Cardiac muscle cell (in vitro differentiated cells and primary cell): ENCODE data around the gene CELF1. TPM values are rescaled to one million over a fixed set of nuclear protein-coding genes. Genes with fewer than 3 reads are reported as not detected.
"Not testable (repeated sequence)": the region's sequence is repeated elsewhere in the genome, so short reads cannot be mapped to it uniquely, and the experiment has no call there.

ENCODE experiments used
- DNase-seq, 2 donors: peaks; one replicate each; pipeline versions ENCODE4 v3.0.0 to v3.0.0-alpha.2; 2010 to 2017; ENCODE audit warnings: low read depth in 1 of 2, low spot score in 1 of 2
- H3K27ac ChIP-seq: fragments of 200-600 bp; sonication (generic); 2 replicates; pipeline ENCODE4 v1.5.1; 2016
- H3K27me3 ChIP-seq: fragments of 200-600 bp; sonication (generic); 2 replicates; pipeline ENCODE4 v1.6.0; 2016; ENCODE audit warnings: control low read depth
- H3K36me3 ChIP-seq: fragments of 200-600 bp; sonication (generic); 2 replicates; pipeline ENCODE4 v1.5.1; 2016; ENCODE audit warnings: control low read depth
- H3K4me1 ChIP-seq: fragments of 200-600 bp; sonication (generic); 2 replicates; pipeline ENCODE4 v1.8.1; 2017; ENCODE audit warnings: low read depth, mild to moderate bottlenecking, mixed run types
- H3K4me3 ChIP-seq: fragments of 200-600 bp; sonication (generic); 2 replicates; pipeline ENCODE4 v1.5.1; 2016; ENCODE audit warnings: mild to moderate bottlenecking
- H3K9me3 ChIP-seq: fragments of 200-600 bp; sonication (generic); 2 replicates; pipeline ENCODE4 v1.5.1; 2017; ENCODE audit warnings: low read depth, mild to moderate bottlenecking, control low read depth
- CTCF ChIP-seq: IDR thresholded peaks from 2 replicates; pipeline ENCODE4 v1.5.1; 2012; ENCODE audit warnings: low read depth, mild to moderate bottlenecking, low read length
- polyA plus RNA-seq: library from polyadenylated mRNA; unstranded; fragments of >200 nt; fragmentation: Nextera tagmentation; extraction: Ambion mirVana; gene quantifications from 2 replicates; pipeline ENCODE4 v1.2.1, GENCODE V29; 2016
- total RNA-seq: library from RNA; depleted of rRNA; stranded (reverse); fragments of >200 nt; gene quantifications from 2 replicates; pipeline ENCODE4 v1.2.3, GENCODE V29; 2016

The CELF1 gene
- total and polyA plus RNA-seq, 2 experiments from 2014 or later, result 98.9 to 178 TPM

GRCh38 chr11:47553406-47553743, 443 bp upstream of the CELF1 start:
- no peaks in the 10 kb centered on the region for H3K9me3 ChIP-seq
- peaks cover 16% of the 10 kb centered on the region for H3K4me1 ChIP-seq
- no peaks in the 10 kb centered on the region for H3K27me3 ChIP-seq
- no peak overlapping the region for H3K27ac ChIP-seq
- H3K36me3 ChIP-seq, result no peaks in the 10 kb centered on the region
- no peak for TF ChIP-seq CTCF
- H3K4me3 ChIP-seq, result peak overlapping the region; percentile 94
- DNase-seq, result peak in 1 of 2 donors; percentile 58

- Histone ChIP-seq H3K27ac (peak overlapping the region; percentile 97), H3K27me3 (no peaks in the 10 kb centered on the region), H3K9me3 (no peaks in the 10 kb centered on the region), H3K4me1 (peaks cover 16% of the 10 kb centered on the region), H3K36me3 (no peaks in the 10 kb centered on the region), H3K4me3 (peak overlapping the region; percentile 94)
- TF ChIP-seq CTCF, result no peak
- peak; percentile 57 to 66 for DNase-seq
Measured at GRCh38 chr11:47552056-47552565, 821 bp downstream of the CELF1 start.

- peaks cover 16% of the 10 kb centered on the region for H3K4me1 ChIP-seq
- TF ChIP-seq CTCF, result peak; percentile 38
- no peaks in the 10 kb centered on the region for H3K36me3 ChIP-seq
- H3K27ac ChIP-seq, result no peak overlapping the region
- no peaks in the 10 kb centered on the region for H3K9me3 ChIP-seq
- peak; percentile 35 to 47 for DNase-seq
- H3K27me3 ChIP-seq, result no peaks in the 10 kb centered on the region
- H3K4me3 ChIP-seq, result no peak overlapping the region
Measured at GRCh38 chr11:47551086-47551485, 1.8 kb downstream of the CELF1 start.

- H3K4me3 ChIP-seq, result no peak overlapping the region
- no peak for DNase-seq
Measured at GRCh38 chr11:47550288-47551047, 2.5 kb downstream of the CELF1 start.

DNA sequence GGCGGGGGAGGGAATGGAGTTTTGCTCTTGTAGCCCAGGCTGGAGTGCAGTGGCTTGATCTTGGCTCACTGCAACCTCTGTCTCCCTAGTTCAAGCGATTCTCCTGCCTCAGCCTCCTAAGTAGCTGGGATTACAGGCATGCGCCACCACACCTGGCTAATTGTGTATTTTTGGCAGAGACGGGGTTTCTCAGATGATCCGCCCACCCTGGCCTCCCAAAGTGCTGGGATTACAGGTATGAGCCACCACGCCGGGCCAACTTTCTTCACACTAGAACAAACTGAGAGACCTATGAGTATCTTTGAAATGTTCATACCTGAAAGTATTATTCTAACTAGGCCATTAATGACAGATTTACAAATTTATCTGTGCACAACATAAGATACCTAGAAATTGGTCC, 6.7 kb downstream of the CELF1 start:
- H3K4me3 ChIP-seq, H3K4me1 ChIP-seq, H3K27me3 ChIP-seq, H3K27ac ChIP-seq, H3K9me3 ChIP-seq, DNase-seq, H3K36me3 ChIP-seq: not testable (repeated sequence)

More at GRCh38 chr11:47550288-47551047, 2.5 kb downstream of the CELF1 start:
- H3K27me3 ChIP-seq, result no peaks in the 10 kb centered on the region
- no peak overlapping the region for H3K27ac ChIP-seq
- no peak for TF ChIP-seq CTCF
- H3K36me3 ChIP-seq, result no peaks in the 10 kb centered on the region
- H3K4me1 ChIP-seq, result peaks cover 16% of the 10 kb centered on the region
- H3K9me3 ChIP-seq, result no peaks in the 10 kb centered on the region

DNA sequence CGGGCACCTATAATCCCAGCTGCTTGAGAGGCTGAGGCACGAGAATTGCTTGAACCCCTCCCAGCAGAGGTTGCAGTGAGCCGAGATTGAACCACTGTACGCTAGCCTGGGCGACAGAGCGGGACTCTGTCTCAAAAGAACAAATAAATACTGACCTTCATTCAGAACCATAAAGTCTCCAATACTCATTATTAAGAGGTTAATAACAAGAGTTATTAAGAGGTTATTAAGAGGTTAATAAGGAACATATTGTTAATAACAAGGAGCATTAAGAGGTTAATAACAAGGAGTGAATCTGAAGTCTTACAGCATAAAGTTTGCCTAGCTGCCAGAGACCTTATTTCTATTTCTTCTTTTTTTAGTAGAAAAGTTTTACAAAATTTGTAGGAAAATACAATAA, 7.6 kb downstream of the CELF1 start:
- DNase-seq, result no peak
- H3K27ac ChIP-seq, result no peak overlapping the region
- H3K4me1 ChIP-seq, result peaks cover 3% of the 10 kb centered on the region
- no peak overlapping the region for H3K4me3 ChIP-seq
- H3K9me3 ChIP-seq, result no peaks in the 10 kb centered on the region
- H3K36me3 ChIP-seq, result no peaks in the 10 kb centered on the region
- TF ChIP-seq CTCF, result no peak
- H3K27me3 ChIP-seq, result no peaks in the 10 kb centered on the region
